ENCODE results near the gene LONP2.

The LONP2 gene

DNA sequence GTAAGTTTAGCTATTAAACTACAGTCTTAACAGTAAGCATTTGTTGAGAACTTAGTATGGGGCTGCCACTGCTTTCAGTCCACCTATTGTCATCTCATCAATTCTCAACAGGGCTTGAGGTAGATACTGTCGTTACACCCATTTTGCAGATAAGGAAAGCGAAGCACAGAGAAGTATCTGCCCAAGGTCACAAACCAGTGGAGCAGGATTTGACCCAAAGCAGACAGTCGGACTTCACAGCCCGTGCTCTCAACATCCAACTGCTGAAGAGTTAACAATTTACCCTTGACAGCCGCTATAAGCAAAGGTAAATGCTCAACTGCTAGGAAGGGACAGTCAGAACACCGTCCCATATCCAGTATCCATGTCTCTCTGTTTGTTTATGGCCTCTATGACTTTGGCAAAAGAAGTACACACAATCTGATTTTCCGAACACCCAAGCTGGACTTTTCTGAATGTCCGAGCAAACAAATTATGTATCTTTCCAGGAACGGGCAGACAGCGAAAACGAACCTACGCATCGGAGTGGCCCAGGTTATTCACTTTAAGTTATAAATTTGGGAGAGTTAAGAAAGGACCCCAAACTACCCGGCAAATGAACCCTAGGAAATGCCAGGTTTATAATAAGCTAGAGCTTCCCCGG lies 139.9 kb downstream of the LONP2 start:
- peak overlapping the region; percentile 61 for H3K4me3 ChIP-seq (ENCODE audit: low read length)
- no peak for DNase-seq (ENCODE audit: low read depth)
- TF ChIP-seq, protein P1, sequence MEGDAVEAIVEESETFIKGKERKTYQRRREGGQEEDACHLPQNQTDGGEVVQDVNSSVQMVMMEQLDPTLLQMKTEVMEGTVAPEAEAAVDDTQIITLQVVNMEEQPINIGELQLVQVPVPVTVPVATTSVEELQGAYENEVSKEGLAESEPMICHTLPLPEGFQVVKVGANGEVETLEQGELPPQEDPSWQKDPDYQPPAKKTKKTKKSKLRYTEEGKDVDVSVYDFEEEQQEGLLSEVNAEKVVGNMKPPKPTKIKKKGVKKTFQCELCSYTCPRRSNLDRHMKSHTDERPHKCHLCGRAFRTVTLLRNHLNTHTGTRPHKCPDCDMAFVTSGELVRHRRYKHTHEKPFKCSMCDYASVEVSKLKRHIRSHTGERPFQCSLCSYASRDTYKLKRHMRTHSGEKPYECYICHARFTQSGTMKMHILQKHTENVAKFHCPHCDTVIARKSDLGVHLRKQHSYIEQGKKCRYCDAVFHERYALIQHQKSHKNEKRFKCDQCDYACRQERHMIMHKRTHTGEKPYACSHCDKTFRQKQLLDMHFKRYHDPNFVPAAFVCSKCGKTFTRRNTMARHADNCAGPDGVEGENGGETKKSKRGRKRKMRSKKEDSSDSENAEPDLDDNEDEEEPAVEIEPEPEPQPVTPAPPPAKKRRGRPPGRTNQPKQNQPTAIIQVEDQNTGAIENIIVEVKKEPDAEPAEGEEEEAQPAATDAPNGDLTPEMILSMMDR (conservative IDR thresholded peaks at IDR 0.05; ENCODE audit: low read depth, low read length): no peak

DNA sequence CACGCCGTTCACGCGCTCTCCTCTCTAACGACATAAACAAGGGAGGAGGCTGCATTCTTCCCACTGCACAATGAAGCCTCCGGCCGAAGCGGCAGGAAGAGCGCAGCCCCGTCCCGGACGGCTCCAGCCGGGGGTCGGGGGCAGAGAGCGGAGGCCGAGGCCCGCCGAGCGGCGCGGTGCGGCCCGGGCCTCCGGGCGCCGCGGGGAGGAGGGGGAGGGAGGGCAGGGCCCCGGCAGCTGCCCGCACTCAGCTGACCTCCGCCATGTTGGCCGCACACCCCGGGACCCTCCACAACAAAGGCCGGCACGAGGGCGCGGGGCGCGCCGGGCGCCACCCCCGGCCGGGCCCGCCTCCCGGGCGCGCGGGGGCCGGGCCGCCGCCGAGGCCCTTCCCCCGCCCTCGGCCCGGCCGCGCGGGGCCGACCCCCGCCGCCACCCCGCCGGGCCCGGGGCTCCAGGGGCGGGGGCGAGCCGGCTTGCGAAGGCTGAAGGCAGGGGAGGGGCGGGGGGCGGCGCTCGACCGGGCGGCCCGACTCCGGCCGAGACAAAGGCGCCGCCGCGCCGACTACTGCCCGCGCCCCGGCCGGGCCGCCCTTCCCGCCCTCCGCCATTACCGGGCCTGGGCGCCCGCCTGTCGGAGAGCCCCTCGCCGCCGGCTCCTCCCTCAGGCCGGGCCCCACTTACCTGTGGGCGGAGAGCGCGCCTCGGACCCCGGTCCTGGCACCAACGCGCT lies 140.6 kb downstream of the LONP2 start:
- no peak for DNase-seq (ENCODE audit: low read depth)
- TF ChIP-seq, protein P1 (conservative IDR thresholded peaks at IDR 0.05; ENCODE audit: low read depth, low read length): no peak
- H3K4me3 ChIP-seq (ENCODE audit: low read length): peak overlapping the region; percentile 61

DNA sequence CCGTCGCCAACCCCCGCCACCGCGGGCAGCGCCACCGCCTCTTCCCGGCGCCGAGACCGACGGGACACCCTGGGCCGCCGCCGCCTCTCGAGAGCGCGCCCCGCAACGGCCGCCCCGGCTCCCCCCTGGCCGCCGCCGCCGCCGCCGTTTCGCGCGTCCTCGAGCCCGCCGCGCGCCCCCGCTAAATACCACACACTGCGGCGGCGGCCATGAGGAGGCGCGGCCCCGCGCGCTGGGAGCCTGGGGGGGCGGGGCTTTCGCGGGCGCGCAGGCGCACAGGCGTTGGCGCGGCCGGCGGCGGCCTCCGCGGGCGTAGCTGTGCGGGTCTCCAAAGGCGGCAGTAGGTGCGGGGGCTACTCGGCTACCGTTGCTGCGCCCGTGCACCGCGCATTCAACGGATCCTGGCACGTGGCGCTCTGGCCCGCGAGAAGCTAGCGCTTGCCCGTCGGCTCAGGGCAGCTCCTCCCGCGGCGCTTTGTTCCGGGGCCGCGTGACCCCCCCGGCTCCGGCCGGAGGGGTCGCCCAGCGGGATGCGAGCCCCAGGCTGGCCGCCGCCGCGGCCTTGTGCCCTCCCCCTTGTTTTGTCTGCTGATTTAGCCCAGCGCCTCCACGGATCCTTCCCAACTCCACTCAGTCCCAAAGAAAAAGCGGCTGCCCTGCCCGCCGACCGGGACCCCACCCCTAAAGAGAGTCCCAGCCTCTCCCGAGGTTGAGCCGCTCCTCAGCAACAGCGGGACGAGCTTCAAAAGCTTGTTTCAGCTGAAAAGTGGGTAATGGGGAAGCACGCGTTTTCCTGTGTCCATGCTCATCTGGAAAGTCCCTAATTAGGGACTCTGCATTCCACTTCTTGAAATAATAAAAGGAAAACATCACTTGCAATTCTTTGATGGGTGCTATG lies 141.4 kb downstream of the LONP2 start, which contains the start of gene SIAH1:
Gene SIAH1 (minus strand): TSS at position 161 of the 898 bp plus-strand sequence. CDS start 22,985 bp downstream, outside the sequence.
- peak within 1 kb of the TSS; percentile 61 for H3K4me3 ChIP-seq (ENCODE audit: low read length)
- no peak for DNase-seq (ENCODE audit: low read depth)
- TF ChIP-seq, protein P1 (conservative IDR thresholded peaks at IDR 0.05; ENCODE audit: low read depth, low read length): no peak

DNA sequence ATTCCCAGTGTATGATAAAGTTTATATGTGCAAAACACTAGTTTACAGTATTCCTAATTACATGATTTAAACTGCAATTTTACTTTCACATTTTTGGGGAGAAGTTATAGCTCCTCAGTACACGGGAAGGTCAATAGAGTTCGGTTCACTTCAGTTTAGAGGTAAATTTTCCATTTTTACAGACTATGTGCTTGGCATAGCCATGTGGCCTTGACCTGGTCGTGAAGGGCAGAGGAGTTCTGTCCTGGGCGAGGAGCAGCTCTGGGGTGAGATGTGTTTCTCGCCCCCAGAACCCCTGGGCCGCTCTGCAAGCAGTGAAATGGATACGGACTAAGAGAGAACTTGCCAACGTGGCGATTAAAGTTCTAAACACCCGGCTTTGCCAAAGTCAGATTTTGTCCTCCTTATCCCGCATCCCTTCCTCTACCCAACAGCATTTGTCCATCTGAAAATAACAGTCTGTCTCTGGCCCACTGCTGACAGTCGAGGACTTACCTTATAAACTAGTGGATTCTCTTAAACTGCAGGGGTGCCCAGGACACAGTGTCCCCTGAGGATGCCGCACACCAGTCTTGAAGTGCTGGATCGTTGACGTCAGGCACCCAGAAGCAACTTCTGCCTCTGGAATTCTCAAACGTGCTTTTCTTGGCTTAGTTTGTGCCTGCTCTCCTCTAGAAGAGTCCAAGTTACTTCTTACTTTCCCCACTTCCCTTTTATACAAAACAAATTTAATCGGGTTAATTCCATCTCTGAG lies 142.6 kb downstream of the LONP2 start:
- no peak for DNase-seq (ENCODE audit: low read depth)
- H3K4me3 ChIP-seq (ENCODE audit: low read length): peak overlapping the region; percentile 5

DNA sequence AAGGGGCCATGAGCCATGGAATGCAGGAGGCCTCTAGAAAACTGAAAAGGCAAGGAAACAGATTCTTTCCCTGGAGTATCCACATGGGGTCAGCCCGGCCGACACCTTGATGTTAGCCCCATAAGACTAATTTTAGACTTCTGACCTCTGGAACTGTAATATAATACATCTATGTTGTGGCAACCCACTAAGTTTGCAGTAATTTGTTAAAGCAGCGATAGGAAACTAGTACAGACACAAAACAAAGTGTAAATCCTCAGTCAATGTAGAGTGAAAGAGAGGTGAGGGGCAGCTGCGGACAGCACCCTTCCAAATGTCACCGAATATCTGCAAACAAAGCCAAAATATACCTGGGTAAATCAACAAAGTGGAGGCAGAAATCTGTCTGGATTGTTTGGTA lies 148.3 kb downstream of the LONP2 start:
- TF ChIP-seq, protein P1 (conservative IDR thresholded peaks at IDR 0.05; ENCODE audit: low read depth, low read length): no peak
- DNase-seq (ENCODE audit: low read depth): no peak

More for the DNA sequence above, 142.6 kb downstream of the LONP2 start:
- TF ChIP-seq, protein P1 (conservative IDR thresholded peaks at IDR 0.05; ENCODE audit: low read depth, low read length): no peak

More for the DNA sequence above, 148.3 kb downstream of the LONP2 start:
- no peak overlapping the region for H3K4me3 ChIP-seq (ENCODE audit: low read length)

Data from retinal pigment epithelial cell (primary cell).